GM12878 (cell line): ENCODE data around the gene RER1. TPM values are rescaled to one million over a fixed set of nuclear protein-coding genes. Genes with fewer than 3 reads are reported as not detected.

Experiments
- BCL11A ChIP-seq: IDR thresholded peaks from 2 replicates; pipeline ENCODE4 v1.6.1; 2011; ENCODE audit warnings: low read depth, low read length
- BMI1 ChIP-seq: fragments of 450-650 bp; IDR thresholded peaks from 2 replicates; pipeline ENCODE4 v1.6.1; 2016; ENCODE audit warnings: mild to moderate bottlenecking, moderate library complexity, borderline replicate concordance
- DPF2 ChIP-seq: fragments of 450-650 bp; IDR thresholded peaks from 2 replicates; pipeline ENCODE4 v1.6.1; 2017; ENCODE audit warnings: mild to moderate bottlenecking
- EP300 ChIP-seq, 2 experiments: fragments of 150-350 bp in 1 of 2; IDR thresholded peaks; 2 replicates each; pipeline ENCODE4 v1.6.1; 2011 to 2012; ENCODE audit warnings: low read depth in 2 of 2, low read length in 2 of 2, borderline replicate concordance in 1 of 2, improper control_type of control experiment in 1 of 2, inconsistent platforms in 1 of 2; ENCODE audit not compliant: control insufficient read depth in 1 of 2
- HDAC6 ChIP-seq: fragments of 200-600 bp; sonication (generic); IDR thresholded peaks from one replicate; pipeline ENCODE4 v1.8.0; 2017; ENCODE audit warnings: antibody characterized with exemption; ENCODE audit not compliant: unreplicated experiment
- IKZF1 ChIP-seq: fragments of 450-650 bp; conservative IDR thresholded peaks from 2 replicates; pipeline ENCODE4 v1.6.1; 2017; ENCODE audit warnings: antibody characterized with exemption, mild to moderate bottlenecking
- IKZF2 ChIP-seq, 2 experiments: fragments of 450-650 bp; IDR thresholded peaks; 2 replicates each; pipeline ENCODE4 v1.6.1; 2017; ENCODE audit warnings: mild to moderate bottlenecking in 2 of 2, moderate library complexity in 2 of 2
- IRF5 ChIP-seq: fragments of 450-650 bp; IDR thresholded peaks from 2 replicates; pipeline ENCODE4 v1.6.1; 2017; ENCODE audit warnings: borderline replicate concordance
- JUNB ChIP-seq: IDR thresholded peaks from 2 replicates; pipeline ENCODE4 v1.6.1; 2016; ENCODE audit warnings: antibody characterized with exemption, mild to moderate bottlenecking
- KDM1A ChIP-seq: fragments of 200-600 bp; sonication (generic); IDR thresholded peaks from 2 replicates; pipeline ENCODE4 v1.6.1; 2016; ENCODE audit warnings: borderline replicate concordance
- LARP7 ChIP-seq: fragments of 450-650 bp; IDR thresholded peaks from 2 replicates; pipeline ENCODE4 v1.6.1; 2017; ENCODE audit warnings: mild to moderate bottlenecking
- MEF2A ChIP-seq: IDR thresholded peaks from 2 replicates; pipeline ENCODE4 v1.6.1; 2011; ENCODE audit warnings: low read depth, mild to moderate bottlenecking, low read length, moderate library complexity; ENCODE audit not compliant: insufficient read depth
- PAX8 ChIP-seq: fragments of 450-650 bp; IDR thresholded peaks from 2 replicates; pipeline ENCODE4 v1.6.1; 2017; ENCODE audit warnings: mild to moderate bottlenecking, moderate library complexity
- POLR2AphosphoS2 ChIP-seq: IDR thresholded peaks from 2 replicates; pipeline ENCODE4 v1.6.1; 2011; ENCODE audit warnings: low read depth, mild to moderate bottlenecking, low read length, improper control_type of control experiment, moderate library complexity
- RELA ChIP-seq: fragments of 450-650 bp; IDR thresholded peaks from 2 replicates; pipeline ENCODE4 v1.8.0; 2014; ENCODE audit warnings: borderline replicate concordance; ENCODE audit not compliant: partially characterized antibody
- REST ChIP-seq: IDR thresholded peaks from 2 replicates; pipeline ENCODE4 v1.6.1; 2012; ENCODE audit warnings: mild to moderate bottlenecking, low read depth, low read length
- SIN3A ChIP-seq: IDR thresholded peaks from 2 replicates; pipeline ENCODE4 v1.6.1; 2012; ENCODE audit warnings: low read depth, low read length, improper control_type of control experiment
- SMAD1 ChIP-seq: fragments of 450-650 bp; IDR thresholded peaks from 2 replicates; pipeline ENCODE4 v1.6.1; 2018; ENCODE audit warnings: mild to moderate bottlenecking, low read depth; ENCODE audit not compliant: partially characterized antibody
- TARDBP ChIP-seq: IDR thresholded peaks from 2 replicates; pipeline ENCODE4 v1.6.1; 2016; ENCODE audit warnings: borderline replicate concordance
- TCF12 ChIP-seq: IDR thresholded peaks from 2 replicates; pipeline ENCODE4 v1.6.1; 2011; ENCODE audit warnings: low read depth, mild to moderate bottlenecking, low read length
- ZNF384 ChIP-seq: IDR thresholded peaks from 2 replicates; pipeline ENCODE4 v1.6.1; 2012; ENCODE audit warnings: low read depth, mild to moderate bottlenecking, low read length, improper control_type of control experiment, borderline replicate concordance
- ZNF592 ChIP-seq: fragments of 450-650 bp; IDR thresholded peaks from 2 replicates; pipeline ENCODE4 v1.6.1; 2017; ENCODE audit warnings: mild to moderate bottlenecking, moderate library complexity
- polyA plus RNA-seq, 11 experiments: library from polyadenylated mRNA; depleted of rRNA in 4 of 11; unstranded in 6 of 11; stranded (reverse) in 5 of 11; fragments of >200 nt; fragmentation: Nextera tagmentation in 4 of 11; fragmentation: Illumina TruSeq in 1 of 11; extraction: Ambion mirVana in 4 of 11; extraction: Trizol in 1 of 11; gene quantifications; 1 replicate in 1 of 11; 2 replicates in 10 of 11; pipeline versions ENCODE4 v1.2.1 to v1.2.3, GENCODE V29; 2011 to 2016; ENCODE audit warnings: inconsistent platforms in 2 of 11, missing spikeins in 2 of 11, low read depth in 1 of 11
- total RNA-seq, 4 experiments: library from RNA; depleted of rRNA in 3 of 4; stranded (reverse); fragments of >200 nt in 3 of 4; fragmentation: Illumina TruSeq in 1 of 4; extraction: Trizol in 1 of 4; gene quantifications; 2 replicates each; pipeline versions ENCODE4 v1.2.1 to v1.2.3, GENCODE V29; 2013 to 2021

The RER1 gene
- total and polyA plus RNA-seq, 10 of the 15 experiments (the other 5 are each of a cell fraction or from before 2014, with no cell fraction given) = 29.2 to 274 (median 136) TPM

- no peak for TF ChIP-seq REST
- no peak for TF ChIP-seq ZNF384
- peak; percentile 69 for TF ChIP-seq IKZF1
- no peak for TF ChIP-seq SMAD1
- no peak for TF ChIP-seq HDAC6
- no peak for TF ChIP-seq JUNB
- TF ChIP-seq KDM1A = no peak
- no peak for TF ChIP-seq RELA
- TF ChIP-seq SIN3A = no peak
- no peak for TF ChIP-seq PAX8
- no peak for TF ChIP-seq ZNF592
- no peak for TF ChIP-seq IKZF2 (IDR thresholded peaks at IDR 0.05)
- TF ChIP-seq MEF2A = no peak
- no peak for TF ChIP-seq TARDBP
- no peak for TF ChIP-seq BCL11A
- TF ChIP-seq DPF2 = peak; percentile 18; the same call in 1 of the 2 replicates
- peak; percentile 44; the same call in 1 of the 2 replicates for TF ChIP-seq TCF12
- TF ChIP-seq LARP7 = peak; percentile 41; the same call in 1 of the 2 replicates
- no peak for TF ChIP-seq EP300 (IDR thresholded peaks at IDR 0.05; ENCODE audit: borderline replicate concordance in 1 of 2, control insufficient read depth in 1 of 2, low read depth in 2 of 2, low read length in 2 of 2)
- no peak for TF ChIP-seq POLR2AphosphoS2
- TF ChIP-seq BMI1 = no peak
- no peak for TF ChIP-seq IRF5
Measured at GRCh38 chr1:2412773-2413494, 21.3 kb downstream of the RER1 start (continued).
